ENCODE measurements around the gene UTP25.
A peak's percentile ranks its signal among the peaks of the same experiment; 100 is the strongest.
"Not testable (repeated sequence)": the region's sequence is repeated elsewhere in the genome, so short reads cannot be mapped to it uniquely, and the experiment has no call there.

UTP25 gene

GRCh38 chr1:209896346-209896745 lies 68.6 kb downstream of the UTP25 start:
- no peak for DNase-seq (ENCODE audit: low spot score)

- DNase-seq (ENCODE audit: low spot score), result not testable (repeated sequence)
Measured at GRCh38 chr1:209898271-209898670, 70.5 kb downstream of the UTP25 start.

GRCh38 chr1:209898851-209899250 lies 71.1 kb downstream of the UTP25 start:
- not testable (repeated sequence) for DNase-seq (ENCODE audit: low spot score)

GRCh38 chr1:209899948-209900347 lies 72.2 kb downstream of the UTP25 start:
- peak; percentile 20 for DNase-seq (ENCODE audit: low spot score)

GRCh38 chr1:209900734-209901133 lies 73.0 kb downstream of the UTP25 start:
- no peak for DNase-seq (ENCODE audit: low spot score)

- no peak for DNase-seq (ENCODE audit: low spot score)
Measured at GRCh38 chr1:209901211-209901610, 73.4 kb downstream of the UTP25 start.

- DNase-seq (ENCODE audit: low spot score), result not testable (repeated sequence)
Measured at GRCh38 chr1:209904774-209905173, 77.0 kb downstream of the UTP25 start.
